GM10248 (cell line): ENCODE results near the gene GMPR.

Experiments used
- CTCF ChIA-PET: fragments of 300-600 bp; sonication (Branson Sonifier 250); formaldehyde crosslinking; extraction: SDS; loops from one replicate; lab custom pipeline; 2021; ENCODE audit warnings: antibody characterized with exemption; lab: Yijun Ruan, JAX
- POLR2A ChIA-PET: fragments of 350-650 bp; sonication (Branson Sonifier 250); formaldehyde crosslinking; extraction: SDS; loops from one replicate; lab custom pipeline; 2020; ENCODE audit warnings: antibody characterized with exemption; lab: Yijun Ruan, JAX
- DNase-seq: peaks from one replicate; pipeline ENCODE4 v3.0.0; 2012; ENCODE audit errors: extremely low spot score
- TF ChIP-seq, protein P1 (sequence below): IDR thresholded peaks from 2 replicates; pipeline ENCODE4 v1.5.1; 2012; ENCODE audit warnings: mild to moderate bottlenecking, low read depth; ENCODE audit errors: extremely low read depth, missing control alignments, control extremely low read depth

The GMPR gene

DNA sequence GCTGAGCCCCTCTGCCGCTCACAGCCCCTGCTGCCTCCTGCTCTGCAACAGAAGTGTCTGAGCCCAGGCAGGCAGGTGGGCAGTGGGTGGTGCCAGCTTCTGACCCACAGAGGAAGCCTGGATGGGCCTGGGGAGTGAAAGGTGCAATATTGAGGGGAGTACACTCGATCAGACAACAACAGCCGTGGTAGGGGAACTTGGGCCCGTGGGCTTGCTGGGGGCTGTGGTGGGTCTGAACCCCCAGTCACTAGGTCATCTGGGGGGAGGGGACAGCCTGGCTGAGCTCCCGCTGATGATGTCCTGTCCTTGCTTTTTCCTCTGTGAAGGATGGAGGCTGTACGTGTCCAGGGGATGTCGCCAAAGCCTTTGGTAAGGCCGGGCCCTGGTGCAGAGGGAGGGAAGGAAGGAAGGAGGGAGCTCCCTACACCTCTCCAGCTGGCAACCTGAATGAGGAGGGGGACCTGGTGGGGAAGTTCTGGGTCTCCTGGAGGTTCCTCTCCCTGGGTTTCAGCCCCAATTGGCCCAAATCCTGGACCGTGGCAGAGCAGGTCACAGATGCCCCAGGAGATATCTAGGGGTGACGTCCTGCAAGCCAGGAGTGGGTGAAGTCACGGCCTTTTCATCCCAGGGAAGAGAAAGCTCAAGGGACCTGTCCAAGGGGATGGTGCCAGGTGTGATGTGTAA is 47.2 kb downstream of the GMPR start:
- no peak for DNase-seq
- POLR2A ChIA-PET, result no interaction called here
- CTCF ChIA-PET, result interaction anchor here (0.6 to 7.1 kb wide), 34 partner anchors 10 to 801 kb away, joined by 3 to 70 read pairs (median 6); partner anchors contain the start of gene ATXN1
- TF ChIP-seq, protein P1, sequence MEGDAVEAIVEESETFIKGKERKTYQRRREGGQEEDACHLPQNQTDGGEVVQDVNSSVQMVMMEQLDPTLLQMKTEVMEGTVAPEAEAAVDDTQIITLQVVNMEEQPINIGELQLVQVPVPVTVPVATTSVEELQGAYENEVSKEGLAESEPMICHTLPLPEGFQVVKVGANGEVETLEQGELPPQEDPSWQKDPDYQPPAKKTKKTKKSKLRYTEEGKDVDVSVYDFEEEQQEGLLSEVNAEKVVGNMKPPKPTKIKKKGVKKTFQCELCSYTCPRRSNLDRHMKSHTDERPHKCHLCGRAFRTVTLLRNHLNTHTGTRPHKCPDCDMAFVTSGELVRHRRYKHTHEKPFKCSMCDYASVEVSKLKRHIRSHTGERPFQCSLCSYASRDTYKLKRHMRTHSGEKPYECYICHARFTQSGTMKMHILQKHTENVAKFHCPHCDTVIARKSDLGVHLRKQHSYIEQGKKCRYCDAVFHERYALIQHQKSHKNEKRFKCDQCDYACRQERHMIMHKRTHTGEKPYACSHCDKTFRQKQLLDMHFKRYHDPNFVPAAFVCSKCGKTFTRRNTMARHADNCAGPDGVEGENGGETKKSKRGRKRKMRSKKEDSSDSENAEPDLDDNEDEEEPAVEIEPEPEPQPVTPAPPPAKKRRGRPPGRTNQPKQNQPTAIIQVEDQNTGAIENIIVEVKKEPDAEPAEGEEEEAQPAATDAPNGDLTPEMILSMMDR, result peak; percentile 7

DNA sequence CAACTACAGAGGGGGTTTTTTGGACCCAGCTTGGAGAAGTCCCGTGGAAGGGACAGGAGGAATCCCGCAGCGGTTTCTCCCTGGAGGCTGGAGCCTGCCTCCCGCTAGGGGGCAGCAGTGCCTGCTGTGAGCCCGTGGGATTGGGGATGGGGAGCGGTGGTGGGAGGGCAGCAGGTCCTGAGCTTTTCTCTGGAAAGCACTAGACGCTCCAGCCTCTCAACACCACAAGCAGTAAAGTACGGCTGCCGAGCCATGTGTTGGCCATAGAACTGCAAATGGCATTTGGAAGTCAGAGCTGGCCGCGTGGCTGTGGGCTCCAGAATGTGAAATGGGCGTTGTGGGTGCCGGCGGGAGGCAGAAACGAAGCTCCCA is 47.8 kb downstream of the GMPR start:
- TF ChIP-seq, protein P1, result peak; percentile 95
- peak; percentile 74 for DNase-seq
- ChIA-PET POLR2A (no interaction called here), CTCF (interaction anchor here (0.6 to 7.1 kb wide), 41 partner anchors 10 to 800 kb away, joined by 3 to 70 read pairs (median 4); partner anchors contain the start of gene ATXN1)

DNA sequence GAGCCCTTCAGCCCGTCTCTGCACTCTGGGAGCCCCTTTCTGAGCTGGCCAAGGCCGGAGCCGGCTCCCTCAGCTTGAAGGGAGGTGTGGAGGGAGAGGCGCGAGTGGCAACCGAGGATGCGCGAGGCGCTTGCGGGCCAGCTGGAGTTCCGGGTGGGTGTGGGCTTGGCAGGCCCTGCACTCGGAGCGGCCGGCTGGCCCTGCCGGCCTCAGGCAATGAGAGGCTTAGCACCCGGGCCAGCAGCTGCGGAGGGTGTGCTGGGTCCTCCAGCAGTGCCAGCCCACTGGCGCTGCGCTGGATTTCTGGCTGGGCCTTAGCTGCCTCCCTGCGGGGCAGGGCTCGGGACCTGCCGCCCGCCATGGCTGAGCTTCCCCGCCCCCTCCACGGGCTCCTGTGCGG is 49.8 kb downstream of the GMPR start:
- no peak for DNase-seq
- TF ChIP-seq, protein P1, result no peak
- CTCF ChIA-PET, result interaction anchor here (0.7 to 7.1 kb wide), 5 partner anchors 12 to 676 kb away, joined by 3 to 63 read pairs (median 12); no protein-coding TSS in a partner anchor
- POLR2A ChIA-PET, result no interaction called here

DNA sequence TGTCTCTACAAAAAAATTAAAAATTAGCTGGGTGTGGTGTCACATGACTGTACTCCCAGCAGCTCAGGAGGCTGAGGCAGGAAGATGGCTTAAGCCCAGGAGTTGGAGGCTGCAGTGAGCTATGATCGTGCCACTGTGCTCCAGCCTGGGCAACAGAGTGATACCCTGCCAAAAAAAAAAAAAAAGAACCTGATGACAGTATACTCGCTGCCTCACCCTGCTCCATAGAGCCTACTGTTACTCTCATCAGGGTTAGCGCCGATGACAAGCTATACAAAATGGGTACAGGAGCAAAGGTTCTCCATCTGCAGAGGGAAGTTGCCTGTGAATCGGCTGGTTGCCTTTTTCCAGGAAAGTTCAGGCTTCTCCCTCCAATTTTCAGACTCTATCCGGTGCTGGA is 53.4 kb downstream of the GMPR start:
- ChIA-PET CTCF (interaction anchor here (1.0 to 1.6 kb wide), 4 partner anchors 16 to 86 kb away, joined by 3 to 5 read pairs (median 4); no protein-coding TSS in a partner anchor), POLR2A (interaction anchor here (0.6 kb wide), 1 partner anchor 253 kb away, joined by 3 read pairs; no protein-coding TSS in a partner anchor)
- DNase-seq, result no peak
- TF ChIP-seq, protein P1, result no peak

DNA sequence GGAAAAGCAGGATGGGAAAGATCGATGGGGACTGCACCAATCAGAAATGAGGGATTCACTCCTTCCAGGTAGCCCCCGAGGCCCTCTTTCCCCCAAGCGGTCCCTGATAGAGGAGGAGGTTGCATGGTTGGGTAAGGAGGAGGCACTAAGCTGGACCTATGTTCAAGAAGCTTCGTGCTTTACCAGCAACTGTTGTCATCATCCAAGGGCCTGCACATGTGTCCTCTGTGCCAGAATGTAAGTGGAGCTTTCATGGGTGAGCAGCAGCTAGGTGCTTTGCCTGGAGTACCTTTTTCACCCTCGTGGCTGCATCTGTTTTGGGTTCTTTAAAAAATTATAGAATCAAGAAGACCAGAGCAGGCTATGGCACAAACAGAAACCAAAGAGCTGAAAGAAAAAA is 54.0 kb downstream of the GMPR start:
- DNase-seq, result no peak
- CTCF ChIA-PET, result interaction anchor here (1.0 to 1.6 kb wide), 4 partner anchors 15 to 34 kb away, joined by 3 to 5 read pairs (median 4); no protein-coding TSS in a partner anchor
- POLR2A ChIA-PET, result no interaction called here
- TF ChIP-seq, protein P1, result no peak

DNA sequence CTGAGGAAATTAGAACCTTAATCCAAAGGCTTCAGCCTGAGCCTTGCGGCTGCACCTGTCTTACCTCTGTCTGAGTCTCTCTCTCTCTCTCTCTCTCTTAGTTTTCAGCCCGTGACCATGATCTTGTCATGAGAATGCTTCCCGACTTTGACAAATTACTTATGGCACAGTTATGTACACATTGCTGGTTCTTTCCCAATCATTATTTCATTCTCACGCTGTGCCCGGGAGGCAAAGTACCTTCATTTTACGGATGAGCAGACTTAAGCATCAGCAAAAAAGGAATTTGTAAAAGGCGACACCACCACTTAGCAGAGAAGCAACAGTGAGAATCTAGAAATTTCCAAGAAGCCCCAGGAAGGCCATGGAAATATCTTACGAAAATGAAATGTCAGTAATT is 54.6 kb downstream of the GMPR start:
- CTCF ChIA-PET, result interaction anchor here (1.0 to 9.2 kb wide), 4 partner anchors 7 to 24 kb away, joined by 3 to 70 read pairs (median 5); no protein-coding TSS in a partner anchor
- no peak for DNase-seq
- POLR2A ChIA-PET, result no interaction called here
- TF ChIP-seq, protein P1, result no peak
